B cell (primary cell): ENCODE measurements around the gene KCNMB2. TPM values are rescaled to one million over a fixed set of nuclear protein-coding genes. Genes with fewer than 3 reads are reported as not detected.

Experiments used
- ATAC-seq: fragments of 200-7000 bp; cut with Tn5 transposase; one replicate; pipeline ENCODE4 v1.10.0; 2021; ENCODE audit warnings: low read depth, mild to moderate bottlenecking, moderate number of reproducible peaks, moderate library complexity
- CTCF ChIA-PET: fragments of 350-600 bp; sonication (Branson Sonifier 250); formaldehyde crosslinking; loops from one replicate; lab custom pipeline; 2021; ENCODE audit warnings: antibody characterized with exemption, inconsistent platforms; lab: Charles Lee
- POLR2A ChIA-PET: fragments of 350-600 bp; sonication (Branson Sonifier 250); formaldehyde crosslinking; loops from one replicate; lab custom pipeline; 2021; ENCODE audit warnings: antibody characterized with exemption; lab: Charles Lee
- DNase-seq: peaks from one replicate; pipeline ENCODE4 v3.0.0; 2013
- H2AFZ ChIP-seq: 2 replicates; pipeline ENCODE4 v1.6.1; 2012; ENCODE audit warnings: mild to moderate bottlenecking, low read depth, low read length; ENCODE audit not compliant: insufficient read depth, poor library complexity, severe bottlenecking
- H3K27ac ChIP-seq, 2 donors: 1 replicate in 1 of 2; 2 replicates in 1 of 2; pipeline ENCODE4 v1.5.1; 2012 to 2013; ENCODE audit warnings: low read length in 2 of 2, mild to moderate bottlenecking in 2 of 2, moderate library complexity in 1 of 2
- H3K27me3 ChIP-seq, 4 experiments: fragments of 200-600 bp in 1 of 4; sonication (generic) in 1 of 4; replicated peaks in 1 of 4; 1 replicate in 2 of 4; 2 replicates in 2 of 4; pipeline versions ENCODE4 v1.6.1 to v1.7.0; 2013 to 2016; ENCODE audit warnings: low read length in 3 of 4, mild to moderate bottlenecking in 2 of 4, mixed read lengths in 1 of 4, moderate library complexity in 1 of 4; ENCODE audit not compliant: insufficient read depth in 4 of 4, control insufficient read depth in 3 of 4; ENCODE audit errors: control extremely low read depth in 1 of 4
- H3K36me3 ChIP-seq, 2 experiments: replicated peaks in 1 of 2; 1 replicate in 1 of 2; 2 replicates in 1 of 2; pipeline versions ENCODE4 v1.6.1 to v1.7.1; 2013; ENCODE audit warnings: low read length in 1 of 2; ENCODE audit not compliant: insufficient read depth in 2 of 2, control insufficient read depth in 1 of 2; ENCODE audit errors: control extremely low read depth in 1 of 2, extremely low read depth in 1 of 2
- H3K4me1 ChIP-seq, 2 donors: fragments of 200-600 bp in 1 of 2; sonication (generic) in 1 of 2; 1 replicate in 1 of 2; 2 replicates in 1 of 2; pipeline versions ENCODE4 v1.5.1 to v1.6.1; 2013 to 2017; ENCODE audit warnings: low read length in 2 of 2; ENCODE audit not compliant: control insufficient read depth in 2 of 2, insufficient read depth in 2 of 2
- H3K4me2 ChIP-seq: replicated peaks from 2 replicates; pipeline ENCODE3; 2012; ENCODE audit warnings: mild to moderate bottlenecking, low read depth, low read length; ENCODE audit not compliant: poor library complexity, severe bottlenecking
- H3K4me3 ChIP-seq, 5 experiments: fragments of 200-600 bp in 1 of 5; sonication (generic) in 1 of 5; 1 replicate in 3 of 5; 2 replicates in 2 of 5; pipeline versions ENCODE4 v1.5.1 to v1.7.0; 2011 to 2016; ENCODE audit warnings: low read length in 4 of 5, mild to moderate bottlenecking in 4 of 5, low read depth in 2 of 5, control low read depth in 1 of 5, moderate library complexity in 1 of 5; ENCODE audit not compliant: insufficient read depth in 1 of 5; ENCODE audit errors: control extremely low read depth in 1 of 5, extremely low read depth in 1 of 5
- H3K79me2 ChIP-seq: fragments of 200-600 bp; sonication (generic); one replicate; pipeline ENCODE4 v1.6.0; 2016; ENCODE audit warnings: low read length; ENCODE audit not compliant: control insufficient read depth, insufficient read depth
- H3K9ac ChIP-seq: fragments of 200-600 bp; sonication (generic); 2 replicates; pipeline ENCODE4 v1.6.1; 2017; ENCODE audit warnings: mild to moderate bottlenecking, low read length, moderate library complexity
- H3K9me3 ChIP-seq, 3 donors: one replicate each; pipeline versions ENCODE4 v1.6.1 to v1.7.1; 2013; ENCODE audit warnings: low read length in 2 of 3; ENCODE audit not compliant: control insufficient read depth in 2 of 3, insufficient read depth in 1 of 3; ENCODE audit errors: control extremely low read depth in 1 of 3
- H4K20me1 ChIP-seq: 2 replicates; pipeline ENCODE4 v1.6.0; 2012; ENCODE audit warnings: mild to moderate bottlenecking, low read length; ENCODE audit not compliant: insufficient read depth, control insufficient read depth, poor library complexity, severe bottlenecking
- H3K27ac Mint-ChIP-seq: one replicate; pipeline ENCODE4 v1.8.0; 2021; ENCODE audit warnings: mixed read lengths
- H3K27me3 Mint-ChIP-seq: one replicate; pipeline ENCODE4 v1.8.0; 2021; ENCODE audit warnings: mixed read lengths
- H3K4me1 Mint-ChIP-seq: one replicate; pipeline ENCODE4 v1.8.0; 2021; ENCODE audit warnings: mixed read lengths
- H3K4me3 Mint-ChIP-seq: one replicate; pipeline ENCODE4 v1.8.0; 2021; ENCODE audit warnings: mixed read lengths
- H3K9me3 Mint-ChIP-seq: one replicate; pipeline ENCODE4 v1.8.0; 2022; ENCODE audit warnings: mixed read lengths; ENCODE audit not compliant: insufficient read depth
- CTCF ChIP-seq: fragments of 200-600 bp; IDR thresholded peaks from one replicate; pipeline ENCODE4 v1.8.0; 2022; ENCODE audit warnings: antibody characterized with exemption, mild to moderate bottlenecking
- EZH2 ChIP-seq: IDR thresholded peaks from 2 replicates; pipeline ENCODE4 v1.6.1; 2012; ENCODE audit warnings: borderline replicate concordance, low read depth, mild to moderate bottlenecking, moderate library complexity, low read length; ENCODE audit not compliant: insufficient read depth, poor library complexity, severe bottlenecking
- WGBS: methylation state at CpG from one replicate; pipeline ENCODE4 v1.1.5; 2013; ENCODE audit warnings: missing lambda C conversion rate; ENCODE audit not compliant: insufficient coverage; 5-methylcytosine and 5-hydroxymethylcytosine counted together
- intact Hi-C: fragments of 100-400 bp; cut with micrococcal nuclease; formaldehyde crosslinking; loops from one replicate; pipeline ENCODE4 v1.10.0; 2022
- polyA plus RNA-seq: library from polyadenylated mRNA; depleted of rRNA; stranded (reverse); fragments of >200 nt; gene quantifications from 2 replicates; pipeline ENCODE4 v1.2.3, GENCODE V29; 2012
- total RNA-seq, 2 donors: library from RNA; stranded (reverse); fragments of 120-200 nt in 1 of 2; gene quantifications; 1 replicate in 1 of 2; 2 replicates in 1 of 2; pipeline versions ENCODE4 v1.2.3 to v1.2.4, GENCODE V29; 2013 to 2022

KCNMB2 gene
- total and polyA plus RNA-seq, 2 donors (not counting 1 experiment from before 2014, with no cell fraction given), result not detected

DNA sequence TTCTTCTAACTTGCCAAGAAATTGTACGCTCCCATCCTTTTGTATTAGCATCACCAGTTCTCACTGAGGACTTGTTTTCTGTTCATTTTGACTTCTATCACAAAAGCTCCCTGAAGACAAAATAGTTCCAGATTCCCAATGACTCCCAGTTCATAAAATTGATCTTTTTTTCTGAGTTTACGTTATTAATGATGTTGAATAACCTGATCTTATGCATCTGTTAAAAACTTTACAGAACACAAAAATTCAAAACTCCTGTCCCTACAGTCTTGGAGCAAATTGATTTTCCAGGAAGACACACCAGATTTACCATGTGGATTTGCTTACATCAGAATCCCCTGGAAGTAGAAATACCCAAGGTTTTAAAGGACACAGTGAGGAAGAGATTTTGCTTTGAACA, 8.3 kb upstream of the KCNMB2 start:
- no peak overlapping the region for H3K27ac ChIP-seq
- Mint-ChIP-seq H3K4me1 (no peaks in the 10 kb centered on the region), H3K27ac (no peak overlapping the region), H3K4me3 (no peak overlapping the region), H3K9me3 (peaks cover 3% of the 10 kb centered on the region), H3K27me3 (peaks cover 8% of the 10 kb centered on the region)
- 100% methylated on average over 1 of the region's 2 CpGs for WGBS
- ChIA-PET POLR2A (no interaction called here), CTCF (no interaction called here)
- H3K9ac ChIP-seq, result no peak overlapping the region
- no peaks in the 10 kb centered on the region for H3K36me3 ChIP-seq
- DNase-seq, result no peak
- no peak overlapping the region for H2AFZ ChIP-seq
- no peak overlapping the region for H3K4me2 ChIP-seq
- TF ChIP-seq EZH2 (no peak), CTCF (no peak)
- no peaks in the 10 kb centered on the region for H3K27me3 ChIP-seq
- intact Hi-C loops, result no loop called here
- no peak overlapping the region for H3K4me3 ChIP-seq
- no peaks in the 10 kb centered on the region for H3K9me3 ChIP-seq
- no peaks in the 10 kb centered on the region for H3K4me1 ChIP-seq
- H3K79me2 ChIP-seq, result no peaks in the 10 kb centered on the region
- no peak for ATAC-seq
- no peaks in the 10 kb centered on the region for H4K20me1 ChIP-seq

DNA sequence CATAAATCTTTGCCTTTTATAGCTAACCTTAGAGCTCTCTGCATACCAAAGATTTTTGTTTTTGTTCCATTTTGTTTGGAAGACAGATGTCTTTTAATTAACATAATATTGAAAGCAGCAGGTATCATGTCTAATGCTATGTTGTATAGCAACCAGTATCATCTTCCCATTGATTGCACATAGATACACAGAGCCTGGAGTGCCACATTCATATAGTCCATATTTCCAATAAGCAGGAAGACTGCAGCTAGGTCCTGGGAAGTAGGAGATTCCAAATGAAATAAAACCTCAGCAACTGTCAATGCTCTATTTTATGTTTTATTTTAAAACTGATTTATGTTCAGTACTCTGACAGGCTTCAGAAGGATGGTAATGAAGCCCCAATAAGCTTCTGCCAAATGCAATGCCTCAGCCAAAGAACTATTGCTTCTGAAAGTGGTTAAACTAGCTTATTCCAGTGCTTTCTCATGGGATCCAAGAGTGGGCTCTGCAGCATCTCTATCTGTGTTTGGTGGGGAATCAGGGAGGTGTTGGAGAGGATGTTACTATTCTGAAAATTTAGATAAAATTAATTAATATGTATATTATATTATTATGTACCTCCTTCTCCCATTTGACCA, 6.5 kb upstream of the KCNMB2 start:
- Histone ChIP-seq H4K20me1 (no peaks in the 10 kb centered on the region), H3K4me3 (no peak overlapping the region), H3K36me3 (no peaks in the 10 kb centered on the region), H3K9ac (no peak overlapping the region), H3K9me3 (no peaks in the 10 kb centered on the region), H3K4me1 (no peaks in the 10 kb centered on the region), H3K79me2 (no peaks in the 10 kb centered on the region), H2AFZ (no peak overlapping the region), H3K27ac (no peak overlapping the region), H3K27me3 (no peaks in the 10 kb centered on the region), H3K4me2 (no peak overlapping the region)
- POLR2A ChIA-PET, result no interaction called here
- intact Hi-C loops, result no loop called here
- ATAC-seq, result no peak
- CTCF ChIA-PET, result no interaction called here
- DNase-seq, result no peak
- no peaks in the 10 kb centered on the region for H3K4me1 Mint-ChIP-seq
- H3K4me3 Mint-ChIP-seq, result no peak overlapping the region
- H3K27me3 Mint-ChIP-seq, result peaks cover 16% of the 10 kb centered on the region
- TF ChIP-seq EZH2, result no peak
- TF ChIP-seq CTCF, result no peak
- peaks cover 3% of the 10 kb centered on the region for H3K9me3 Mint-ChIP-seq
- H3K27ac Mint-ChIP-seq, result no peak overlapping the region
